Measurements from ENCODE around the gene ABAT. TPM values are rescaled to one million over a fixed set of nuclear protein-coding genes. Genes with fewer than 3 reads are reported as not detected.

The ABAT gene
- total RNA-seq, 1 donor from 2014 or later = 70.9 TPM

GRCh38 chr16:8764525-8765250 is 90.3 kb downstream of the ABAT start:
- DNase-seq = no peak
- H3K36me3 Mint-ChIP-seq (ENCODE audit: unreplicated experiment) = no peaks in the 10 kb centered on the region
- H3K27ac Mint-ChIP-seq (ENCODE audit: unreplicated experiment) = no peak overlapping the region
- H3K9me3 Mint-ChIP-seq (ENCODE audit: unreplicated experiment) = peaks cover 3% of the 10 kb centered on the region
- H3K4me3 Mint-ChIP-seq (ENCODE audit: unreplicated experiment) = no peak overlapping the region
- H3K4me1 Mint-ChIP-seq (ENCODE audit: low read depth, unreplicated experiment) = no peaks in the 10 kb centered on the region
- H3K27me3 Mint-ChIP-seq (ENCODE audit: unreplicated experiment) = peaks cover 8% of the 10 kb centered on the region
- TF ChIP-seq CTCF (IDR thresholded peaks at IDR 0.05; ENCODE audit: partially characterized antibody, unreplicated experiment) = no peak

GRCh38 chr16:8767176-8767575 is 92.8 kb downstream of the ABAT start:
- Mint-ChIP-seq H3K36me3 (ENCODE audit: unreplicated experiment) (no peaks in the 10 kb centered on the region), H3K4me1 (ENCODE audit: low read depth, unreplicated experiment) (no peaks in the 10 kb centered on the region), H3K4me3 (ENCODE audit: unreplicated experiment) (no peak overlapping the region), H3K27me3 (ENCODE audit: unreplicated experiment) (peaks cover 4% of the 10 kb centered on the region), H3K9me3 (ENCODE audit: unreplicated experiment) (peaks cover 3% of the 10 kb centered on the region), H3K27ac (ENCODE audit: unreplicated experiment) (no peak overlapping the region)
- no peak for TF ChIP-seq CTCF (IDR thresholded peaks at IDR 0.05; ENCODE audit: partially characterized antibody, unreplicated experiment)
- no peak for DNase-seq

- DNase-seq = no peak
- Mint-ChIP-seq H3K27me3 (ENCODE audit: unreplicated experiment) (peaks cover 4% of the 10 kb centered on the region), H3K4me1 (ENCODE audit: low read depth, unreplicated experiment) (no peaks in the 10 kb centered on the region), H3K9me3 (ENCODE audit: unreplicated experiment) (peaks cover 1% of the 10 kb centered on the region), H3K36me3 (ENCODE audit: unreplicated experiment) (no peaks in the 10 kb centered on the region), H3K4me3 (ENCODE audit: unreplicated experiment) (no peak overlapping the region), H3K27ac (ENCODE audit: unreplicated experiment) (no peak overlapping the region)
- no peak for TF ChIP-seq CTCF (IDR thresholded peaks at IDR 0.05; ENCODE audit: partially characterized antibody, unreplicated experiment)
These were observed 93.9 kb downstream of the ABAT start for GRCh38 chr16:8768283-8768682.

- Mint-ChIP-seq H3K27me3 (ENCODE audit: unreplicated experiment) (peaks cover 5% of the 10 kb centered on the region), H3K4me1 (ENCODE audit: low read depth, unreplicated experiment) (no peaks in the 10 kb centered on the region), H3K27ac (ENCODE audit: unreplicated experiment) (no peak overlapping the region), H3K36me3 (ENCODE audit: unreplicated experiment) (no peaks in the 10 kb centered on the region), H3K4me3 (ENCODE audit: unreplicated experiment) (no peak overlapping the region), H3K9me3 (ENCODE audit: unreplicated experiment) (peaks cover under 1% of the 10 kb centered on the region)
- TF ChIP-seq CTCF (IDR thresholded peaks at IDR 0.05; ENCODE audit: partially characterized antibody, unreplicated experiment) = no peak
- DNase-seq = no peak
These were observed 94.3 kb downstream of the ABAT start for GRCh38 chr16:8768692-8769091.

GRCh38 chr16:8773537-8773936 is 99.1 kb downstream of the ABAT start:
- peaks cover 2% of the 10 kb centered on the region for H3K27me3 Mint-ChIP-seq (ENCODE audit: unreplicated experiment)
- peaks cover 4% of the 10 kb centered on the region for H3K36me3 Mint-ChIP-seq (ENCODE audit: unreplicated experiment)
- no peak for TF ChIP-seq CTCF (IDR thresholded peaks at IDR 0.05; ENCODE audit: partially characterized antibody, unreplicated experiment)
- no peaks in the 10 kb centered on the region for H3K9me3 Mint-ChIP-seq (ENCODE audit: unreplicated experiment)
- no peak overlapping the region for H3K4me3 Mint-ChIP-seq (ENCODE audit: unreplicated experiment)
- H3K27ac Mint-ChIP-seq (ENCODE audit: unreplicated experiment) = no peak overlapping the region
- no peak for DNase-seq
- H3K4me1 Mint-ChIP-seq (ENCODE audit: low read depth, unreplicated experiment) = no peaks in the 10 kb centered on the region

All from glutamatergic neuron (in vitro differentiated cells).